ENCODE results near the gene CBS.

DNA sequence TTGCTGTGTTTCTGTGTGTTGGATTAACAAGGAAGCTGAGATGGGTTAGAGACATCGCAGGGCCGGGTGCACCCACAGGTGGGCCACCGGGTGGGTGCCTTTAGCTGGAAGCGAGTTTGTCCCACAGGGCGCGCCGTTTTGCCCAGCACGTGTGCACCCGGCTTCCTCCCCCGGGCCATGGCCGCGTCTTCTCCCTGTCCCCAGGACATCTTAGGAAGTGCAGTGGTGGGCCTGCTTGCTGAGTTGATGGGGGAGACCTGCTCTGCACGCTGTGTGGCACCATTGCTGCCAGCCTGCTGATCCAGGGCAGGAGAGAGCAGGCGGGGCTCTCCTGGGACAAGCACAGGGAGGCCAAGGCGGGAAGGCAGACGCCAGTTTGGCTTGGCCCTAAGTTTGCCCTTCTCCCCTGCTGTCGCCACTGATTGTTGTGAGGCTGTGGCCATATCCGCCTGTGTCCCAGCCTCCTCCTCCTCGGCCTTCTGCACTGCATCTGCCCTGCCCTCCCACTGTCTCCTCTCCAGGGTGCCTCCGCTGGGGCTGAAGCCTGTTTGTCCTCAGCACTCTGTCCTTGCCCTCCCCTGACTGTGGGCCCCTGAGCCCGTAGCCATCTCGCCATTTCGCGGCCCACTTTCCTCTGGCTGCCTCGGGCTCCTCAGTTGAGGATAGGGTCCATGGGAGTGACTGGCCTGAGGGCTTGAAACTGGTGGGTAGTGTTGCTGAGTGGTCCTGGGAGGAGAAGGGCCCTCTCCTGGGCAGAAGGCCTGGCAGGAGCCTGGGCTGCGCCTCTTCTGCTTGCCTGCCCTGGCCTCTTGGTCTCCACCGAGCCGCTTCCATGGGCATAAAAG lies 53.7 kb downstream of the CBS start:
- TF ChIP-seq POLR2A (IDR thresholded peaks at IDR 0.05) (no peak), POLR2AphosphoS5 (IDR thresholded peaks at IDR 0.05; ENCODE audit: insufficient read depth in 1 of 2, low read depth in 1 of 2) (no peak)
- TF ChIP-seq, protein P1, sequence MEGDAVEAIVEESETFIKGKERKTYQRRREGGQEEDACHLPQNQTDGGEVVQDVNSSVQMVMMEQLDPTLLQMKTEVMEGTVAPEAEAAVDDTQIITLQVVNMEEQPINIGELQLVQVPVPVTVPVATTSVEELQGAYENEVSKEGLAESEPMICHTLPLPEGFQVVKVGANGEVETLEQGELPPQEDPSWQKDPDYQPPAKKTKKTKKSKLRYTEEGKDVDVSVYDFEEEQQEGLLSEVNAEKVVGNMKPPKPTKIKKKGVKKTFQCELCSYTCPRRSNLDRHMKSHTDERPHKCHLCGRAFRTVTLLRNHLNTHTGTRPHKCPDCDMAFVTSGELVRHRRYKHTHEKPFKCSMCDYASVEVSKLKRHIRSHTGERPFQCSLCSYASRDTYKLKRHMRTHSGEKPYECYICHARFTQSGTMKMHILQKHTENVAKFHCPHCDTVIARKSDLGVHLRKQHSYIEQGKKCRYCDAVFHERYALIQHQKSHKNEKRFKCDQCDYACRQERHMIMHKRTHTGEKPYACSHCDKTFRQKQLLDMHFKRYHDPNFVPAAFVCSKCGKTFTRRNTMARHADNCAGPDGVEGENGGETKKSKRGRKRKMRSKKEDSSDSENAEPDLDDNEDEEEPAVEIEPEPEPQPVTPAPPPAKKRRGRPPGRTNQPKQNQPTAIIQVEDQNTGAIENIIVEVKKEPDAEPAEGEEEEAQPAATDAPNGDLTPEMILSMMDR (IDR thresholded peaks at IDR 0.05), result no peak
